ENCODE results near the gene ACKR3.

ACKR3 gene

GRCh38 chr2:236549165-236549564, 20.5 kb upstream of the ACKR3 start:
- no peak for DNase-seq (ENCODE audit: low spot score)

- no peak for DNase-seq (ENCODE audit: low spot score)
Observed at GRCh38 chr2:236550290-236550689, 19.3 kb upstream of the ACKR3 start.

- no peak for DNase-seq (ENCODE audit: low spot score)
Observed at GRCh38 chr2:236550701-236551465, 18.7 kb upstream of the ACKR3 start.

- DNase-seq (ENCODE audit: low spot score) = no peak
Observed at GRCh38 chr2:236551471-236552211, 18.0 kb upstream of the ACKR3 start.

GRCh38 chr2:236552212-236552542, 17.4 kb upstream of the ACKR3 start:
- no peak for DNase-seq (ENCODE audit: low spot score)

- no peak for DNase-seq (ENCODE audit: low spot score)
Observed at GRCh38 chr2:236552581-236553363, 16.9 kb upstream of the ACKR3 start.

- no peak for DNase-seq (ENCODE audit: low spot score)
Observed at GRCh38 chr2:236553522-236553921, 16.1 kb upstream of the ACKR3 start.

GRCh38 chr2:236554629-236555282, 14.9 kb upstream of the ACKR3 start:
- DNase-seq (ENCODE audit: low spot score) = no peak

GRCh38 chr2:236555481-236555880, 14.1 kb upstream of the ACKR3 start:
- no peak for DNase-seq (ENCODE audit: low spot score)

GRCh38 chr2:236557306-236558030, 12.2 kb upstream of the ACKR3 start:
- no peak for DNase-seq (ENCODE audit: low spot score)

GRCh38 chr2:236558036-236558435, 11.6 kb upstream of the ACKR3 start:
- DNase-seq (ENCODE audit: low spot score) = no peak

GRCh38 chr2:236558993-236559978, 10.3 kb upstream of the ACKR3 start:
- no peak for DNase-seq (ENCODE audit: low spot score)

- DNase-seq (ENCODE audit: low spot score) = no peak
Observed at GRCh38 chr2:236561874-236562273, 7.8 kb upstream of the ACKR3 start.

- DNase-seq (ENCODE audit: low spot score) = peak; percentile 55
Observed at GRCh38 chr2:236562434-236562833, 7.2 kb upstream of the ACKR3 start.

- DNase-seq (ENCODE audit: low spot score) = no peak
Observed at GRCh38 chr2:236563953-236564352, 5.7 kb upstream of the ACKR3 start.

- no peak for DNase-seq (ENCODE audit: low spot score)
Observed at GRCh38 chr2:236565212-236565611, 4.4 kb upstream of the ACKR3 start.

- DNase-seq (ENCODE audit: low spot score) = no peak
Observed at GRCh38 chr2:236565879-236566402, 3.7 kb upstream of the ACKR3 start.

GRCh38 chr2:236566596-236566995, 3.0 kb upstream of the ACKR3 start:
- no peak for DNase-seq (ENCODE audit: low spot score)

GRCh38 chr2:236568068-236568921, 1.3 kb upstream of the ACKR3 start:
- DNase-seq (ENCODE audit: low spot score) = peak; percentile 52
